T-helper 17 cell (primary cell): Measurements from ENCODE around the gene HNRNPC. TPM values are rescaled to one million over a fixed set of nuclear protein-coding genes. Genes with fewer than 3 reads are reported as not detected.

Experiments used
- ATAC-seq: fragments of 150-1000 bp; cut with Tn5 transposase; 2 replicates; pipeline ENCODE4 v1.10.0; 2021; ENCODE audit warnings: mild to moderate bottlenecking, moderate library complexity
- DNase-seq, 3 donors: peaks; one replicate each; pipeline versions ENCODE4 v3.0.0 to v3.0.0-alpha.2; 2020 to 2021
- H3K9me3 ChIP-seq: one replicate; pipeline ENCODE4 v1.7.0; 2013; ENCODE audit warnings: low read length, mild to moderate bottlenecking; ENCODE audit not compliant: control insufficient read depth, poor library complexity, severe bottlenecking
- H3K27ac Mint-ChIP-seq: one replicate; pipeline ENCODE4 v1.8.0; 2022; ENCODE audit warnings: mild to moderate bottlenecking, moderate library complexity, mixed read lengths
- H3K27me3 Mint-ChIP-seq: one replicate; pipeline ENCODE4 v1.8.0; 2022; ENCODE audit warnings: mixed read lengths
- H3K36me3 Mint-ChIP-seq: one replicate; pipeline ENCODE4 v1.8.0; 2022; ENCODE audit warnings: low read depth, mixed read lengths
- H3K4me1 Mint-ChIP-seq: one replicate; pipeline ENCODE4 v1.8.0; 2022; ENCODE audit warnings: mild to moderate bottlenecking, mixed read lengths
- H3K4me3 Mint-ChIP-seq: one replicate; pipeline ENCODE4 v1.8.0; 2022; ENCODE audit warnings: mild to moderate bottlenecking, moderate library complexity, mixed read lengths
- total RNA-seq, 4 donors: library from RNA in 2 of 4; stranded (reverse) in 2 of 4; gene quantifications; one replicate each; pipeline ENCODE4 v1.2.3 and lab custom pipeline; 2022 to 2026

The HNRNPC gene
- total RNA-seq, 2 donors from 2014 or later = 576 to 580 TPM

DNA sequence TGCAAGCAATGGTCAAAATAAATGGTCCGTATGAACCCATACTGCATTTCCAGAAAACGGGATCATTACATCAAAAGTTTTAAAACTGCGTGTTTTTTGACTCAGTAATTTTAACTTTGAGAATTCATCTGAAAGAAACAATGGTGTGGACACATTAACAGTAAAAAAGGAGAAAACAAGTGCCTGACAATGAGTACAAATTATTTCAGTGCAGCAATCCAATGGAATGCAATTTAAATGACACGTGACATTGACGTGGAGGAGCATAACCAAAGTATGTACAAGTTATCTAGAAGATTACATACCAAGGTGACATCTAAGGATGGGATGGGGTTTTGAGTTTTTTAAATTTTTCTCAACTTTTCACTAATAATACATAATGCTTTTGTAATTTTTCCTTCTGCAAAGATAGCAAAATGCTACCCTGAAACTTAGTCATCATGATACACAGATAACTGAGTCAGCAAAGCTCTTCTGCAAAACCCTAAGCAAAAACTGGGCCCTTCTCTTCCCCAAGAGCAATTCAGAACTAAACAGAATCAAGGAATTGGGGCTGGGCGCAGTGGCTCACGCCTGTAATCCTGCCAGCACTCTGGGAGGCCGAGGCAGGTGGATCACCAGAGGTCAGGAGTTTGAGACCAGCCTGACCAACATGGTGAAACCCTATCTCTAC lies 20.4 kb downstream of the HNRNPC start:
- H3K4me3 Mint-ChIP-seq = peak overlapping the region; percentile 31
- DNase-seq (no peak), ATAC-seq (no peak)
- H3K4me1 Mint-ChIP-seq = peaks cover 45% of the 10 kb centered on the region
- no peaks in the 10 kb centered on the region for H3K27me3 Mint-ChIP-seq
- H3K9me3 ChIP-seq = no peaks in the 10 kb centered on the region
- peak overlapping the region; percentile 45 for H3K27ac Mint-ChIP-seq
- peaks cover 6% of the 10 kb centered on the region for H3K36me3 Mint-ChIP-seq

DNA sequence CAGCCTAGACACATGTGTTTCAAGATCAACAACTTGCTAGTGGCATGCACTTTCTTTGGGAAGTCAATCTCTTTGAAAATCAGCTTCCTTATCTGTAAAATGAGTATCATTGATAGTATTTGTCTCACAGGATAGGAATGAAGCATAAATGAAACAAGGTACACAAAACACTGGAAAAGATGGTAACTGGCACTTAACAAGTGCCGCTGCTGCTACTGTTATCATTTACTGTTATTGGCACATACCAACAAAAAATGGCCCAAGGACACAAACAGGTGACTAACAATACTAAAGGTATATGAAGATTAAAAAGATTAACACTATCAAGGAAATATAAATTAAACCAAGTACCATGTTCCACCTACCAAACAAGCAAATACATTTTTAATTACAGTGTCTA lies 20.9 kb downstream of the HNRNPC start:
- ATAC-seq (no peak), DNase-seq (no peak)
- Mint-ChIP-seq H3K27ac (peak overlapping the region; percentile 73), H3K4me3 (peak overlapping the region; percentile 71), H3K36me3 (peaks cover 6% of the 10 kb centered on the region), H3K27me3 (no peaks in the 10 kb centered on the region), H3K4me1 (peaks cover 45% of the 10 kb centered on the region)
- H3K9me3 ChIP-seq = no peaks in the 10 kb centered on the region

DNA sequence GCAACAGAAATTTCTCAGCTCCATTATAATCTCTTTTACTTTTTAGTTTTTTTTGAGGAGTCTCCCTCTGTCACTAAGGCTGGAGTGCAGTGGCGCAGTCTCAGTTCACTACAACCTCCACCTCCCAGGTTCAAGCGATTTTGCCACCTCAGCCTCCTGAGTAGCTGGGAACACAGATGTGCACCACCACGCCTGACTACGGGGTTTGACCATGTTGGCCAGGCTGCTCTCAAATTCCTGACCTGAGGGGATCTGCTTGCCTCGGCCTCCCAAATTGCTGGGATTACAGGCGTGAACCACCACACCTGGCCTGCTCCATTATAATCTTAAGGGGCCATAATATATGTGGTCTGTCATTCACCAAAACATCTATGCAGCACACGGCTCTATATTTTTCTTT lies 23.4 kb downstream of the HNRNPC start:
- H3K9me3 ChIP-seq = no peaks in the 10 kb centered on the region
- peak overlapping the region; percentile 70 for H3K4me3 Mint-ChIP-seq
- H3K27ac Mint-ChIP-seq = peak overlapping the region; percentile 73
- DNase-seq = no peak
- H3K4me1 Mint-ChIP-seq = peaks cover 47% of the 10 kb centered on the region
- ATAC-seq = peak; percentile 2
- H3K36me3 Mint-ChIP-seq = peaks cover 6% of the 10 kb centered on the region
- no peaks in the 10 kb centered on the region for H3K27me3 Mint-ChIP-seq

DNA sequence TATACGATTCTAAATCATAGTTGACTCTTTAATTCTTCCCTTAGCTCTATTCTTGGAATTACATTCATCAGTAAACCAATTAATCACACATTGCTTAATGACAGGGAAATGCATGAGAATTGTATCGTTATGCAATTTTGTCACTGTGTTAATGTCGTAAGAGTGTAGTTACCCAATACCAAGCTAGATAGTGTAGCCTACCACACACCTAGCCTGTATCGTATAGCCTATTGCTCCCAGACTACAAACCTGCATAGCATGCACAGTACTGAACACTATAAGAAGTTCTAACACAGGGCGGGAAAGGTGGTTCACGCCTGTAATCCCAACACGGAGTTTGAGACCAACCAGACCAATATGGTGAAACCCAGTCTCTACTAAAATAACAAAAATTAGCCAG lies 24.7 kb downstream of the HNRNPC start:
- no peaks in the 10 kb centered on the region for H3K9me3 ChIP-seq
- H3K4me1 Mint-ChIP-seq = peaks cover 49% of the 10 kb centered on the region
- peak overlapping the region; percentile 89 for H3K27ac Mint-ChIP-seq
- ATAC-seq = peak; percentile 19
- peak overlapping the region; percentile 57 for H3K4me3 Mint-ChIP-seq
- H3K27me3 Mint-ChIP-seq = no peaks in the 10 kb centered on the region
- no peak for DNase-seq
- peaks cover 3% of the 10 kb centered on the region for H3K36me3 Mint-ChIP-seq

DNA sequence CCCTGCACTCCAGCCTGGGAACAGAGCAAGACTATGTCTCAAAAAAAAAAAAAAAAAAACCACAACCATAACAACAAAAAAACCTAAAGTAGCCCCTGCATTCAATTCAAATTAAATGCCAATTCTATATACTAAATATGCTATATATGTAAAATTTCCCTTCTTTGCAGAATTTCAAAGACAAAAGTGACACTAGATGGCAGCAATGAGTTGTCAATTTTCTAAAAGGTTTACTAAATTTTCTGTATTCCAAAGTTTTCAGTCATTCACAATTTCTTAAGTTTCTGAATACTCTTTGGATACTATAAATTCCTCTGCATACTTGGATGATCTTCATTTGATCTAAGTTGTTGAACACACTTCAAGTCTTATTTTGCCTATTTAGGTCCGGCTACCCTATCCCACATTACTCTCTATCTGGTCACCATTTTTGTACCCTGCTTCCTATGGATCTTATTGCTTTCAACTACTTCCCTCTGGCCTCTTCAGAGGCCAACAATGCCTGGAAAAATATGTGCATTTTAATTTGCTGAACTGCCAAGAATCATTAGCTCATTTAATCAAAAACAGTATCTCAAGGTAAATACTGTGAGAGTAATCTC lies 27.9 kb downstream of the HNRNPC start:
- no peaks in the 10 kb centered on the region for H3K9me3 ChIP-seq
- peak overlapping the region; percentile 88 for H3K27ac Mint-ChIP-seq
- DNase-seq (no peak), ATAC-seq (no peak)
- H3K4me3 Mint-ChIP-seq = peak overlapping the region; percentile 25
- H3K36me3 Mint-ChIP-seq = no peaks in the 10 kb centered on the region
- no peaks in the 10 kb centered on the region for H3K27me3 Mint-ChIP-seq
- H3K4me1 Mint-ChIP-seq = peaks cover 47% of the 10 kb centered on the region

DNA sequence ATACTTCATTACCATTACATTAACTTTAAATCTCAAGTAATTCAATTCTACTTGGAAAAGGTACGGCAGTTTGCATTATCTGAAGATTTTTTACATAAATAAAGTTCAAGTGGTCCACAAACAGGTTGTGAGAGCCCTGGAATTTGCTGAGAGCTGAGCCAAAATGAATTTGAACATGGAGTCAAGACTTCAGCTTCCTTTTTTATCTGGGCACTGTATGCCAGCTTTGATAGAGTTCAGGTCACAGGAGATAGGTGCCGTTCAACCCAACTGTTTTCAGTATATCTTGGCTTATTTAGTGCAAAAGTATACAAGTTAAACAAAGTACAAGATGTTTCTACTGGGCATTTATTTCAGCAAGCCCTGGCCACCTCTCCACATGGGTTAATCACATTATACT lies 28.8 kb downstream of the HNRNPC start:
- DNase-seq (no peak), ATAC-seq (no peak)
- no peaks in the 10 kb centered on the region for H3K27me3 Mint-ChIP-seq
- no peaks in the 10 kb centered on the region for H3K9me3 ChIP-seq
- peaks cover 49% of the 10 kb centered on the region for H3K4me1 Mint-ChIP-seq
- H3K4me3 Mint-ChIP-seq = no peak overlapping the region
- peak overlapping the region; percentile 88 for H3K27ac Mint-ChIP-seq
- no peaks in the 10 kb centered on the region for H3K36me3 Mint-ChIP-seq

DNA sequence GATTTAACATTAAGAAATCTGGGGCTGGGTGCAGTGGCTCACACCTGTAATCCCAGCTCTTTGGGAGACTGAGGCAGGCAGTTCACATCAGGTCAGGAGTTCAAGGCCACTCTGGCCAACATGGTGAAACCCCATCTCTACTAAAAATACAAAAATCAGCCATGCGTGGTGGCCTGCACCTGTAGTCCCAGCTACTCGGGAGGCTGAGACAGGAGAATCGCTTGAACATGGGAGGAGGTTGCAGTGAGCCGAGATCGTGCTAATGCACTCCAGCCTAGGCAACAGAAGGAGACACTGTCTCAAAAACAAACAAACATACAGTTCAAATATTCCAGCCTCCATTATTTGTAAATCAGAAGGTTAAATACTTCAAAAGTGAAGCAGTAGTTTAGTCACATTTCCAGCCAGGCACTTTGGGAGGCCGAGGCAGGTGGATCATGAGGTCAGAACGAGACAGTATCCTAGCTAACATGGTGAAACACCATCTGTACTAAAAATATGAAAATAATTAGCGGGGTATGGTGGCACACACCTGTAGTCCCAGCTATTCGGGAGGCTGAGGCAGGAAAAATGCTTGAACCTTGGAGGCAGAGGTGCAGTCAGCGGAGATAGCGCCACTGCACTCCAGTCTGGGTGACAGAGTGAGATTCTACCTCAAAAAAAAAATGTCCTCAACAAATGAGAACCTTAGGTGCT lies 30.3 kb downstream of the HNRNPC start:
- DNase-seq (no peak), ATAC-seq (no peak)
- H3K27ac Mint-ChIP-seq = peak overlapping the region; percentile 88
- no peaks in the 10 kb centered on the region for H3K27me3 Mint-ChIP-seq
- H3K36me3 Mint-ChIP-seq = no peaks in the 10 kb centered on the region
- H3K4me1 Mint-ChIP-seq = peaks cover 50% of the 10 kb centered on the region
- H3K9me3 ChIP-seq = no peaks in the 10 kb centered on the region
- peak overlapping the region; percentile 56 for H3K4me3 Mint-ChIP-seq

DNA sequence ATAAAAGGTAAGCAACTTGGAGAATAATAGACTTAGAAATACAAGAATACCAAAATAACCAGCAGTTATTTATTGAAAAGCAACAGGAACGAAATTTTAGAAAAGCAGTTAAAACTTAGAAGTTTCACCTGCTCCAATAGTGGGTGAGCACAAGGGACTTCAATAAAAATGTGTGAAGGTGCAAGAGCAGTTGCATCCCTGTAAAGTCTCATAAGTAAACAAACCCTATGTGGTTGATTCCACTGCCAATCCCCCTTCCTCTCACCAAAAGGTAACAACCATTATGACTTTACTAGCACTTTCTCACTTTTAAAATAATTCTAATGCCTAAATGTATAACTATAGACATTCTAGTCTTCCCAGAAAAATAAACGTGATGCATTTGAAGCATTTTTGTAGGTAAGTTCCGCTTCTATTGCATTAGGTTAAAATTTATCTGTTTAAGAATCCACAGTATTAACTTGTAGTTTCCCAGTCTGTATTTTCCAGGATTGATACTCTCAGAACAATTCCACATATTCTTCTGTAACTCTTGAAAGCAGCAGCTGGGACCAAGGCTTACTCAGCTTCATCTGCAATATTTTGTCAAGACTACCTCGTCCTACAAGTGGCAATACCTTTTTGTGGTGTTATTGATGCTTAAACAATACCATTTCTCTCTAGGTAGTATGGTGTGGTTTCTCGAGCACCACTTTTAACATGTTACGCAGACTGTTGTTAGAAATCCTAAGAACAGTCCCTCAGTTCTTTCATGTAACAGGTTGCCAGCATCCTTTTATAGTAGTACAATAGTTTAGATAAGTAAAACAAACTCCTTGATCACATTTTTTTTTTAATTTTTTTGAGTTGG lies 32.1 kb downstream of the HNRNPC start:
- no peaks in the 10 kb centered on the region for H3K36me3 Mint-ChIP-seq
- H3K27me3 Mint-ChIP-seq = no peaks in the 10 kb centered on the region
- no peaks in the 10 kb centered on the region for H3K9me3 ChIP-seq
- ATAC-seq = no peak
- peaks cover 52% of the 10 kb centered on the region for H3K4me1 Mint-ChIP-seq
- H3K4me3 Mint-ChIP-seq = no peak overlapping the region
- DNase-seq = no peak
- H3K27ac Mint-ChIP-seq = peak overlapping the region; percentile 88

DNA sequence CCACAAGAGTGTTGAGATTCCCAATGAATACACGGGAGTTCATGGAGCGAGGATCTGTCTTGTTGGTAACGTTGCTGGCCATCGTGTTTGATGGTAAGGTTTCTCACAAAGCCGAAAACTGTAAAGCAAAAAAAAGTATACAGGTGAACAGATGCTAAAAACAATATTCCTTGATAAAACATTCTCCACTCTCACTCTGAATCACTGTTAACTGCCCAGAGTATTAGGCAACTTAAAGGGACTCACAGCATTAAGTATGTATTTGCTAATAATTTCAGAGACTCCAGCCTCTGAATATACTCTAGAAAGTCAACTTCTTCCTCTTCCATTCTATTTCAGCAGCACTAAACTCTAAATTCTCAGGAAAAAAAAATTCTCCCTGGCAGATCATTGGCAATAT lies 35.1 kb downstream of the HNRNPC start:
- H3K4me3 Mint-ChIP-seq = peak overlapping the region; percentile 77

DNA sequence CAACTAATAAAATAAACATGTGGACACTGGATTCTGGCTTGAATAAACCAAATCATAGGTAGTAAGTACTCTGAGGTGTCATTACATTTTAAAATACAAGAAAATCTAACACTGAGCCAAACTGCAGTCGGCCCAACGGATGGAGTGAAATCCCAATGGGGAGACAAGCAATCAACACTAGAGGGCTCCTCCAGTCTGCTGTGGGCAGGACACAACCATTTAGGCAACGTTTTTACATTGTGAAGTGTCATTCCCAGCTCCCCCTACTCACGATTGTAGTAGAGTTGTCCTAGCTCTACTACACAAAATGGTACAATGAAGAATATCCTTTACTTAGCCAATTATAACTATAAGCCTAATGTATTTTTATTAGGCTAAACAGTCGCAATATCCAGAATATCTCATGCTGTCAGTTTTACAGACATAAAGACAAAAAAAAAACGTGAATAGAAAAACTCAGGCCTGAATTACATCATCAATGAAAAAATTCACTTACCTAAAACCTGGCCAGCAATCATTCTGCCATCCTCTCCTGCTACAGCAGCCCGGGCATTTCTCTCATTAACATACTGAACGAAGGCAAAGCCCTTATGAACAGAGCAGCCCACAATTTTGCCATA lies 35.7 kb downstream of the HNRNPC start:
- Mint-ChIP-seq H3K27me3 (no peaks in the 10 kb centered on the region), H3K36me3 (peaks cover 2% of the 10 kb centered on the region), H3K4me3 (peak overlapping the region; percentile 77), H3K27ac (peak overlapping the region; percentile 95), H3K4me1 (peaks cover 57% of the 10 kb centered on the region)
- H3K9me3 ChIP-seq = no peaks in the 10 kb centered on the region
- ATAC-seq (peak; percentile 12), DNase-seq (no peak)

More for the DNA sequence above, 35.1 kb downstream of the HNRNPC start:
- Mint-ChIP-seq H3K4me1 (peaks cover 61% of the 10 kb centered on the region), H3K27me3 (no peaks in the 10 kb centered on the region), H3K36me3 (peaks cover 2% of the 10 kb centered on the region), H3K27ac (peak overlapping the region; percentile 95)
- DNase-seq (no peak), ATAC-seq (no peak)
- no peaks in the 10 kb centered on the region for H3K9me3 ChIP-seq

DNA sequence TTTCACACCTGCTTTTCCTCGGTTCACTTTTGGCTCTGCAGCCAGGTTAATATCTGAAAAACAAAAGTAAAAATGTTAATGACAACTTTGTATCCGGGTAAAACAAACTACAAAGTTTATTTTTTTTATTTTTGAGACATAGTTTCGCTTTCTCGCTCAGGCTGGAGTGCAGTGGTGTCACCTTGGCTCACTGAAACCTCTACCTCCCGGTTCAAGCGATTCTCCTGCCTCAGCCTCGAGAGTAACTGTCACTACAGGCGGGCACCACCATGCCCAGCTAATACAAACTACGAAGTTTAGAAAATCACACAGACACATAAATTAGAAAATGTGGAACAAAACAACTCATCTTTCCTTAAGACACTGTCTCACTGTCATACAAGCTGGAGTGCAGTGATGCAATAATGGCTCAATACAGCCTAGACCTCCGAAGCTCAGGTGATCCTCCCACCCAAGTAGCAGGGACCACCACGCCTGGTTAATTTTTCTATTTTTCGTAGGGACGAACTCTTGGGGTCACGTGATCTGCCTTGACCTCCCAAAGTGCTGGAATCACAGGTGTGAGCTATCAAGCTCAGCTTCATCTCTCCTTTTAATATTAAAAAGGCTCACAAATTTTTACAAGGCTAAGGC lies 38.1 kb downstream of the HNRNPC start:
- DNase-seq = no peak
- Mint-ChIP-seq H3K4me3 (peak overlapping the region; percentile 85), H3K4me1 (peaks cover 51% of the 10 kb centered on the region), H3K36me3 (peaks cover 7% of the 10 kb centered on the region), H3K27ac (peak overlapping the region; percentile 94), H3K27me3 (no peaks in the 10 kb centered on the region)
- ATAC-seq = peak; percentile 36
- no peaks in the 10 kb centered on the region for H3K9me3 ChIP-seq

DNA sequence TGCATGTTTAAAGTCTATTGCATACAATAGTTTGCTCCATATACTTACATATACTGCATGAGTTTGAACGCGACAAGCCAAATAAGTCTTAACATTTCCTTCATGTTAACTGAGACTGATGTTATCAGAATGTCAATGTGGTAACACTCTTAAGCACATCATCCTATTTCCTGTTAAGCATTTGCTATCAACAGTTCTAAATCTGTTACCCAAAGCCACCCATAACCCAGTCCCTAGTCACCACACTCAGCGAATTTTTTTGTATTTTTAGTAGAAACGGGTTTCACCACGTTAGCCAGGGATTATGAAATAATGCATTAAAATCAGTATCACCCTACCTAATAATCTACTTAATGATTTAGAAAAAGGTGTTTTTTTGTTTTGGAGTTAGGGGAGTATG lies 39.4 kb downstream of the HNRNPC start:
- H3K27me3 Mint-ChIP-seq = no peaks in the 10 kb centered on the region
- ATAC-seq = peak; percentile 89
- no peak for DNase-seq
- peak overlapping the region; percentile 94 for H3K27ac Mint-ChIP-seq
- peaks cover 45% of the 10 kb centered on the region for H3K4me1 Mint-ChIP-seq
- H3K4me3 Mint-ChIP-seq = peak overlapping the region; percentile 85
- H3K36me3 Mint-ChIP-seq = peaks cover 7% of the 10 kb centered on the region
- H3K9me3 ChIP-seq = no peaks in the 10 kb centered on the region
